ENCODE results near the gene PKP3.

DNA sequence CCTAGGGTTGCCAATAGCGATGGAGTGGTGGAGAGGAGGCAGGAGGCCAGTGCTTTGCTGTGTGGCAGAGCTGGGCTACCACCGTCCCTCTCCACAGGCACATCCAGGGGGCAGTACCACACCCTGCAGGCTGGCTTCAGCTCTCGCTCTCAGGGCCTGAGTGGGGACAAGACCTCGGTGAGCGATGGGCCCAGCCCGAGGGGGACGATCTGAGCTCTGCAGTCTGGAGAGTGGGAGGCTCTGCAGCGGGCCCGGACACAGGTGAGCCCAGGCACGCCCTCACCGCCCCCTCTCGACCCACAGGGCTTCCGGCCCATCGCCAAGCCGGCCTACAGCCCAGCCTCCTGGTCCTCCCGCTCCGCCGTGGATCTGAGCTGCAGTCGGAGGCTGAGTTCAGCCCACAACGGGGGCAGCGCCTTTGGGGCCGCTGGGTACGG lies 2.5 kb downstream of the PKP3 start:
- TF ChIP-seq CTCF (IDR thresholded peaks at IDR 0.05) (no peak), POLR2A (IDR thresholded peaks at IDR 0.05) (no peak), POLR2AphosphoS5 (IDR thresholded peaks at IDR 0.05; ENCODE audit: insufficient read depth in 1 of 2, low read depth in 1 of 2) (no peak)

Data from vagina (tissue), 2 donors.